Astrocyte (in vitro differentiated cells and primary cell): Measurements from ENCODE around the gene MTA3. TPM values are rescaled to one million over a fixed set of nuclear protein-coding genes. Genes with fewer than 3 reads are reported as not detected.

Experiments
- DNase-seq: peaks from one replicate; pipeline ENCODE4 v3.0.0-alpha.2; 2010; ENCODE audit warnings: low read depth
- FAIRE-seq: peaks from 2 replicates; lab custom pipeline; 2011; peaks lifted over from hg19 to GRCh38; lab: Jason Lieb, UNC
- H2AFZ ChIP-seq: 2 replicates; pipeline ENCODE4 v1.6.0; 2012; ENCODE audit warnings: low read depth, low read length, inconsistent platforms
- H3K27ac ChIP-seq: 2 replicates; pipeline ENCODE4 v1.5.1; 2011; ENCODE audit warnings: low read depth, low read length, inconsistent platforms
- H3K27me3 ChIP-seq: 2 replicates; pipeline ENCODE4 v1.6.0; 2011; ENCODE audit warnings: low read length, inconsistent platforms; ENCODE audit not compliant: insufficient read depth
- H3K36me3 ChIP-seq: 2 replicates; pipeline ENCODE4 v1.5.1; 2011; ENCODE audit warnings: low read length, inconsistent platforms; ENCODE audit not compliant: insufficient read depth
- H3K4me1 ChIP-seq: 2 replicates; pipeline ENCODE4 v1.5.1; 2011; ENCODE audit warnings: low read length, inconsistent platforms; ENCODE audit not compliant: insufficient read depth
- H3K4me2 ChIP-seq: 2 replicates; pipeline ENCODE4 v1.6.0; 2012; ENCODE audit warnings: low read length, inconsistent platforms
- H3K4me3 ChIP-seq: 2 replicates; pipeline ENCODE4 v1.5.1; 2011; ENCODE audit warnings: low read depth, mild to moderate bottlenecking, low read length, inconsistent platforms; ENCODE audit not compliant: insufficient read depth
- H3K79me2 ChIP-seq: 2 replicates; pipeline ENCODE4 v1.6.0; 2012; ENCODE audit warnings: mild to moderate bottlenecking, low read length, inconsistent platforms; ENCODE audit not compliant: insufficient read depth
- H3K9ac ChIP-seq: 2 replicates; pipeline ENCODE4 v1.6.0; 2012; ENCODE audit warnings: mild to moderate bottlenecking, low read length, inconsistent platforms
- H3K9me3 ChIP-seq: 2 replicates; pipeline ENCODE4 v1.5.1; 2012; ENCODE audit warnings: low read depth, mild to moderate bottlenecking, low read length, inconsistent platforms; ENCODE audit not compliant: insufficient read depth
- H4K20me1 ChIP-seq: 2 replicates; pipeline ENCODE4 v1.6.0; 2012; ENCODE audit warnings: low read length, inconsistent platforms; ENCODE audit not compliant: insufficient read depth
- H3K27ac Mint-ChIP-seq: one replicate; pipeline ENCODE4 v1.8.0; 2021; ENCODE audit warnings: mild to moderate bottlenecking, mixed read lengths; ENCODE audit not compliant: unreplicated experiment
- H3K27me3 Mint-ChIP-seq: one replicate; pipeline ENCODE4 v1.8.0; 2021; ENCODE audit warnings: low read depth, mixed read lengths; ENCODE audit not compliant: unreplicated experiment
- H3K36me3 Mint-ChIP-seq: one replicate; pipeline ENCODE4 v1.8.0; 2021; ENCODE audit warnings: low read depth, mixed read lengths; ENCODE audit not compliant: unreplicated experiment
- H3K4me1 Mint-ChIP-seq: one replicate; pipeline ENCODE4 v1.8.0; 2021; ENCODE audit warnings: low read depth, mixed read lengths; ENCODE audit not compliant: unreplicated experiment
- H3K4me3 Mint-ChIP-seq: one replicate; pipeline ENCODE4 v1.8.0; 2021; ENCODE audit warnings: mild to moderate bottlenecking, moderate library complexity, mixed read lengths; ENCODE audit not compliant: unreplicated experiment
- H3K9me3 Mint-ChIP-seq: one replicate; pipeline ENCODE4 v1.8.0; 2021; ENCODE audit warnings: mild to moderate bottlenecking, mixed read lengths; ENCODE audit not compliant: unreplicated experiment
- CTCF ChIP-seq: IDR thresholded peaks from 2 replicates; pipeline ENCODE4 v1.5.1; 2011; ENCODE audit warnings: low read depth, mild to moderate bottlenecking, inconsistent platforms, low read length, moderate library complexity; ENCODE audit not compliant: insufficient read depth
- EZH2 ChIP-seq: IDR thresholded peaks from 2 replicates; pipeline ENCODE4 v1.6.1; 2012; ENCODE audit warnings: mild to moderate bottlenecking, low read length, inconsistent platforms; ENCODE audit not compliant: insufficient read depth
- total RNA-seq: library from RNA; stranded (reverse); gene quantifications from 2 replicates; pipeline ENCODE4 v1.2.1, GENCODE V29; 2021

MTA3 gene
- total RNA-seq, 1 donor from 2014 or later = 69.4 TPM

- Histone ChIP-seq H3K27me3 (peaks cover 5% of the 10 kb centered on the region), H3K79me2 (no peaks in the 10 kb centered on the region), H3K4me3 (no peak overlapping the region), H3K9me3 (no peaks in the 10 kb centered on the region), H3K9ac (no peak overlapping the region), H4K20me1 (no peaks in the 10 kb centered on the region), H3K4me1 (peaks cover 4% of the 10 kb centered on the region), H3K36me3 (no peaks in the 10 kb centered on the region), H2AFZ (no peak overlapping the region), H3K27ac (no peak overlapping the region), H3K4me2 (no peak overlapping the region)
- FAIRE-seq = no peak
- peaks cover 2% of the 10 kb centered on the region for H3K27me3 Mint-ChIP-seq
- DNase-seq = no peak
- H3K4me3 Mint-ChIP-seq = no peak overlapping the region
- no peak overlapping the region for H3K27ac Mint-ChIP-seq
- H3K9me3 Mint-ChIP-seq = no peaks in the 10 kb centered on the region
- TF ChIP-seq EZH2 (no peak), CTCF (no peak)
- H3K36me3 Mint-ChIP-seq = no peaks in the 10 kb centered on the region
- H3K4me1 Mint-ChIP-seq = peaks cover 15% of the 10 kb centered on the region
Observed at GRCh38 chr2:42797281-42797680, 228.8 kb downstream of the MTA3 start.

- no peak for FAIRE-seq
- peaks cover 9% of the 10 kb centered on the region for H3K4me1 Mint-ChIP-seq
Observed at GRCh38 chr2:42799881-42800280, 231.4 kb downstream of the MTA3 start.

More at GRCh38 chr2:42799881-42800280, 231.4 kb downstream of the MTA3 start:
- Mint-ChIP-seq H3K27me3 (no peaks in the 10 kb centered on the region), H3K9me3 (no peaks in the 10 kb centered on the region), H3K27ac (no peak overlapping the region), H3K36me3 (no peaks in the 10 kb centered on the region), H3K4me3 (no peak overlapping the region)
- H4K20me1 ChIP-seq = no peaks in the 10 kb centered on the region
- H2AFZ ChIP-seq = no peak overlapping the region
- no peaks in the 10 kb centered on the region for H3K36me3 ChIP-seq
- no peak overlapping the region for H3K27ac ChIP-seq
- TF ChIP-seq EZH2 (no peak), CTCF (no peak)
- DNase-seq = no peak
- H3K4me3 ChIP-seq = no peak overlapping the region
- H3K9ac ChIP-seq = no peak overlapping the region
- no peaks in the 10 kb centered on the region for H3K4me1 ChIP-seq
- H3K9me3 ChIP-seq = no peaks in the 10 kb centered on the region
- no peaks in the 10 kb centered on the region for H3K27me3 ChIP-seq
- no peak overlapping the region for H3K4me2 ChIP-seq
- H3K79me2 ChIP-seq = no peaks in the 10 kb centered on the region
